Measurements from ENCODE around the gene ENGASE.

DNA sequence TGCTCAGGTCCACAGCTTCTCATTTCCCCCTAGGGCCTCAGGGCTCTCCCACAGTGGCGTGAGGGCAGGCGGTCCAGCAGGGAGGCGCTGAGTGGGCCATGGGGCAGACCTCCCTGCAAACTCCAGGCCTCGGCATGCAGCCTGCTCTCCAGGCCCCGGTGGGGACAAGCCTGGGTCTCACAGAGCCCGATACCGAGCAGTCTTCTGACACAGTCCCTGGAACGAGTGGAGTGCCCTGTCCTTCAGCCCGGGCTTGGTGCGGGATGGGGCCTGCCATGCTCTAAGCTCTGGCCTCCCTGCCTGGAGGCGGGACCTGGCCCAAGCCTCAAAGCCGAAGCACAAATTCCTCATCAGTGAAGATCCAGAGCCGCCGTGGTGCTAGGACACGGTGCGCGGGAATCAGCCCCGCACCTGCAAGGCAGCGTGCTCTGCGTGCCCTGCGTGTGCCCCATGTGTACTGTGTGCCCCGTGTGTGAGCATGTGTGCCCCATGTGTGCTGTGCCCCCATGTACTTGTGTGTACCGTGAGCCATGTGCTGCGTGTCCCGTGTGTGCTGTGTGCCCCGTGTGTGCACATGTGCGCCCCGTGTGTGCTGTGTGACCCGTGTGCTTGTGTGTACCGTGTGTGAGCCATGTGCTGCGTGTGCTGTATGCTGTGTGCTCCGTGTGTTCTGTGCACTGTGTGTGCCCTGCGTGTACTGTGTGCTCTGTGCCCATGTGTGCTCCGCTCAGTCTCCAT lies 56.1 kb downstream of the ENGASE start:
- no peak for TF ChIP-seq EZH2phosphoT487 (conservative IDR thresholded peaks at IDR 0.05; ENCODE audit: low read length)
- TF ChIP-seq, protein P1, sequence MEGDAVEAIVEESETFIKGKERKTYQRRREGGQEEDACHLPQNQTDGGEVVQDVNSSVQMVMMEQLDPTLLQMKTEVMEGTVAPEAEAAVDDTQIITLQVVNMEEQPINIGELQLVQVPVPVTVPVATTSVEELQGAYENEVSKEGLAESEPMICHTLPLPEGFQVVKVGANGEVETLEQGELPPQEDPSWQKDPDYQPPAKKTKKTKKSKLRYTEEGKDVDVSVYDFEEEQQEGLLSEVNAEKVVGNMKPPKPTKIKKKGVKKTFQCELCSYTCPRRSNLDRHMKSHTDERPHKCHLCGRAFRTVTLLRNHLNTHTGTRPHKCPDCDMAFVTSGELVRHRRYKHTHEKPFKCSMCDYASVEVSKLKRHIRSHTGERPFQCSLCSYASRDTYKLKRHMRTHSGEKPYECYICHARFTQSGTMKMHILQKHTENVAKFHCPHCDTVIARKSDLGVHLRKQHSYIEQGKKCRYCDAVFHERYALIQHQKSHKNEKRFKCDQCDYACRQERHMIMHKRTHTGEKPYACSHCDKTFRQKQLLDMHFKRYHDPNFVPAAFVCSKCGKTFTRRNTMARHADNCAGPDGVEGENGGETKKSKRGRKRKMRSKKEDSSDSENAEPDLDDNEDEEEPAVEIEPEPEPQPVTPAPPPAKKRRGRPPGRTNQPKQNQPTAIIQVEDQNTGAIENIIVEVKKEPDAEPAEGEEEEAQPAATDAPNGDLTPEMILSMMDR (IDR thresholded peaks at IDR 0.05; ENCODE audit: insufficient read depth, low read length, poor library complexity, severe bottlenecking), result no peak

All from SU-DHL-6 (cell line).